WTC11 (cell line): ENCODE results near the gene NUP210.

Experiments
- CREB1 ChIP-seq: sonication (generic); formaldehyde crosslinking; IDR thresholded peaks from 2 replicates; pipeline ENCODE4 v1.8.0; 2023; ENCODE audit warnings: mild to moderate bottlenecking, missing genetic modification reagents
- CTCF ChIP-seq: fragments of 200-600 bp; IDR thresholded peaks from 2 replicates; pipeline ENCODE4 v1.8.0; 2022; ENCODE audit warnings: antibody characterized with exemption
- FOXK1 ChIP-seq: sonication (generic); formaldehyde crosslinking; IDR thresholded peaks from 2 replicates; pipeline ENCODE4 v1.8.0; 2022; ENCODE audit warnings: mild to moderate bottlenecking, moderate library complexity, missing genetic modification reagents
- JUN ChIP-seq: sonication (generic); formaldehyde crosslinking; IDR thresholded peaks from 2 replicates; pipeline ENCODE4 v1.8.0; 2023; ENCODE audit warnings: mild to moderate bottlenecking, missing genetic modification reagents
- MXD4 ChIP-seq: fragments of 250-450 bp; sonication (Bioruptor Pico); IDR thresholded peaks from 2 replicates; pipeline ENCODE4 v1.8.0; 2021; ENCODE audit warnings: mild to moderate bottlenecking, moderate library complexity, borderline replicate concordance
- NFYB ChIP-seq: sonication (generic); formaldehyde crosslinking; conservative IDR thresholded peaks from 2 replicates; pipeline ENCODE4 v1.8.0; 2022; ENCODE audit warnings: low read depth, missing genetic modification reagents
- SP1 ChIP-seq: sonication (generic); formaldehyde crosslinking; conservative IDR thresholded peaks from 2 replicates; pipeline ENCODE4 v1.8.1; 2022; ENCODE audit warnings: missing genetic modification reagents
- TCF7 ChIP-seq: sonication (generic); formaldehyde crosslinking; IDR thresholded peaks from 2 replicates; pipeline ENCODE4 v1.8.0; 2022; ENCODE audit warnings: mild to moderate bottlenecking, low read depth, missing genetic modification reagents, moderate library complexity
- TEAD4 ChIP-seq: sonication (generic); formaldehyde crosslinking; IDR thresholded peaks from 2 replicates; pipeline ENCODE4 v1.8.0; 2022; ENCODE audit warnings: mild to moderate bottlenecking, missing genetic modification reagents
- USF1 ChIP-seq: sonication (generic); formaldehyde crosslinking; IDR thresholded peaks from 2 replicates; pipeline ENCODE4 v1.8.0; 2022; ENCODE audit warnings: mild to moderate bottlenecking, missing genetic modification reagents

DNA sequence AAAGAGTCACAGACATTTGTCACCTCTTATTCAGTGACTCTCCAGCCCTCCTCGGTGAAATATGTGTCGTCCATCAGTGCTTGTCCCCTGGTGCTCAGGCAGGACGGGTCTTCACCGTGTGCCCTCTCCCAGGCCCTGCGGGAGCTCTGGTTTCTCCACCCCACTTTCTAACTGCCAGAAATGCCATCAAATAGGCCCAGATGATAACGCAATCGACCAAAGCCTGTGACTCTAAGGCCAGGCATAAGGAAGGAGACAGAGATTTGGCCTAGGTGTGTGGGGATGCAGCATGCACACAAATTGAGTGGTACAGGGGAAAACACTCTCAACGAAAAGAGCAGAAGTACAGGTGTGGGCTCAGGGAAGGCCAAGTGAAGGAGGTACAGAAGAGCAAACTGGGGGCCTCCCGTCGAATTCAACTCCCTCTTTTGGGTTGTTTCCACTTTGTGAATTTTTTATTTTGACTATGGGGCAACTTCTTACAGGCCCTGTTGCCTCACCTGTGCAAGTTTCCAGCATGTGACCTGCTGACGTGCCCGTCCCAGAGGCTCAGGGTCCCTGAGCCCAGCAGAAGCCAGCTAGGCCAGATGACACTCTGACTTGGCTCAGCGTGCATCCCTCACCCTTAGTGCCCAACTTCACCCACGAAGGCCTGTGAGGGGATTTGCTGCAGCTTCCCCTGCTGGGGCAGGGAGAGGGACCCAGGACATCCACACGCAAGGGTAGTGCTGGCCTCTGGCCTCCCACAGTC lies 4.7 kb downstream of the NUP210 start:
- TF ChIP-seq MXD4: no peak
- no peak for TF ChIP-seq NFYB
- no peak for TF ChIP-seq TCF7 (CRISPR knock-in tag)
- no peak for TF ChIP-seq CTCF
- no peak for TF ChIP-seq TEAD4 (CRISPR knock-in tag)
- no peak for TF ChIP-seq CREB1 (CRISPR knock-in tag)
- TF ChIP-seq JUN: no peak
- TF ChIP-seq FOXK1 (CRISPR knock-in tag): no peak
- no peak for TF ChIP-seq USF1 (CRISPR knock-in tag)
- no peak for TF ChIP-seq SP1 (CRISPR knock-in tag)
